K562 (cell line): ENCODE data around the gene CCDC183. TPM values are rescaled to one million over a fixed set of nuclear protein-coding genes. Genes with fewer than 3 reads are reported as not detected.

Experiments
- ATAC-seq: fragments of 200-7000 bp; cut with Tn5 transposase; 3 replicates; pipeline ENCODE4 v1.9.1; 2020; ENCODE audit warnings: moderate library complexity
- BruUV-seq: library from RNA; stranded (reverse); fragments of 400-500 nt; replicated peaks from 2 replicates; lab custom pipeline; 2021; lab: Mats Ljungman, UMichigan
- CTCF ChIA-PET: fragments of 300-600 bp; formaldehyde crosslinking; extraction: SDS; loops from one replicate; lab custom pipeline; 2021; ENCODE audit warnings: low intra/inter-chr PET ratio; lab: Yijun Ruan, JAX
- POLR2A ChIA-PET: fragments of 300-600, 350-650 bp; sonication (Branson Sonifier 250); formaldehyde crosslinking; extraction: SDS; loops from one replicate; lab custom pipeline; 2021; ENCODE audit warnings: antibody characterized with exemption, inconsistent platforms; lab: Yijun Ruan, JAX
- DNase-seq, 4 experiments: peaks; one replicate each; pipeline versions ENCODE4 v3.0.0 to v3.0.0-alpha.2; 2011 to 2018; ENCODE audit warnings: low spot score in 3 of 4, mixed read lengths in 3 of 4; ENCODE audit errors: extremely low read depth in 1 of 4
- FAIRE-seq: peaks from 2 replicates; lab custom pipeline; 2011; peaks lifted over from hg19 to GRCh38; lab: Jason Lieb, UNC
- H2AFZ ChIP-seq: 2 replicates; pipeline ENCODE4 v1.6.0; 2011; ENCODE audit warnings: low read depth, low read length, control low read depth, inconsistent platforms
- H3K27ac ChIP-seq: fragments of 200-600 bp; 3 replicates; pipeline ENCODE4 v1.8.0; 2011; ENCODE audit warnings: low read depth, mild to moderate bottlenecking, control low read depth, inconsistent platforms, low read length, moderate library complexity, mixed read lengths; ENCODE audit errors: extremely low read depth
- H3K27me3 ChIP-seq, 2 experiments: fragments of 300-600 bp in 1 of 2; 2 replicates in 1 of 2; 3 replicates in 1 of 2; pipeline versions ENCODE4 v1.6.0 to v1.8.0; 2011; ENCODE audit warnings: inconsistent platforms in 2 of 2, low read length in 2 of 2, mild to moderate bottlenecking in 1 of 2, mixed read lengths in 1 of 2, moderate library complexity in 1 of 2; ENCODE audit not compliant: control insufficient read depth in 2 of 2, insufficient read depth in 2 of 2
- H3K36me3 ChIP-seq: fragments of 300-600 bp; 3 replicates; pipeline ENCODE4 v1.8.0; 2011; ENCODE audit warnings: mild to moderate bottlenecking, low read length, inconsistent platforms; ENCODE audit not compliant: control insufficient read depth, insufficient read depth
- H3K4me1 ChIP-seq, 2 experiments: fragments of 200-600 bp in 1 of 2; replicated peaks in 1 of 2; 2 replicates in 1 of 2; 3 replicates in 1 of 2; pipeline versions ENCODE4 v1.5.1 to v1.8.0; 2011; ENCODE audit warnings: inconsistent platforms in 2 of 2, low read length in 2 of 2, mild to moderate bottlenecking in 1 of 2, mixed read lengths in 1 of 2, moderate library complexity in 1 of 2; ENCODE audit not compliant: control insufficient read depth in 2 of 2, insufficient read depth in 2 of 2
- H3K4me2 ChIP-seq: 2 replicates; pipeline ENCODE4 v1.6.1; 2011; ENCODE audit warnings: low read length, control low read depth, inconsistent platforms, mixed read lengths; ENCODE audit not compliant: insufficient read depth
- H3K4me3 ChIP-seq: fragments of 200-600 bp; sonication (generic), shearing (Covaris generic); 2 replicates; pipeline ENCODE4 v1.5.1; 2016; ENCODE audit warnings: control low read depth, inconsistent platforms
- H3K79me2 ChIP-seq: fragments of 200-600 bp; 3 replicates; pipeline ENCODE4 v1.8.0; 2011; ENCODE audit warnings: low read length, inconsistent platforms; ENCODE audit not compliant: control insufficient read depth, insufficient read depth
- H3K9ac ChIP-seq, 2 experiments: 2 replicates each; pipeline versions ENCODE4 v1.6.0 to v1.6.1; 2011; ENCODE audit warnings: low read depth in 2 of 2, low read length in 2 of 2, control low read depth in 1 of 2, inconsistent platforms in 1 of 2, mild to moderate bottlenecking in 1 of 2, mixed read lengths in 1 of 2; ENCODE audit not compliant: insufficient read depth in 1 of 2
- H3K9me1 ChIP-seq: one replicate; pipeline ENCODE4 v1.6.0; 2011; ENCODE audit warnings: inconsistent platforms, mild to moderate bottlenecking, low read length, moderate library complexity; ENCODE audit not compliant: control insufficient read depth, insufficient read depth
- H3K9me3 ChIP-seq: replicated peaks from 2 replicates; pipeline ENCODE4 v1.5.1; 2011; ENCODE audit warnings: low read depth, low read length, inconsistent platforms; ENCODE audit not compliant: control insufficient read depth, insufficient read depth
- H4K20me1 ChIP-seq: replicated peaks from 2 replicates; pipeline ENCODE4 v1.6.1; 2011; ENCODE audit warnings: low read length, inconsistent platforms, mixed read lengths; ENCODE audit not compliant: control insufficient read depth, insufficient read depth
- CBFA2T2 ChIP-seq: fragments of 450-650 bp; conservative IDR thresholded peaks from 2 replicates; pipeline ENCODE4 v1.6.1; 2017; ENCODE audit warnings: mild to moderate bottlenecking
- CHCHD3 ChIP-seq: fragments of 250-450 bp; sonication (Bioruptor Pico); IDR thresholded peaks from 2 replicates; pipeline ENCODE4 v2.1.2; 2022; ENCODE audit warnings: mild to moderate bottlenecking
- FIP1L1 ChIP-seq: fragments of 200-400 bp; formaldehyde crosslinking; IDR thresholded peaks from 2 replicates; pipeline ENCODE4 v1.6.1; 2018; ENCODE audit warnings: mild to moderate bottlenecking, low read depth, low read length; ENCODE audit not compliant: poor library complexity, severe bottlenecking
- MYC ChIP-seq, 2 experiments: fragments of 250-450 bp in 1 of 2; sonication (Bioruptor Pico) in 1 of 2; IDR thresholded peaks; 2 replicates each; pipeline versions ENCODE4 v1.5.1 to v1.6.1; 2012 to 2021; ENCODE audit warnings: low read depth in 2 of 2, borderline replicate concordance in 1 of 2, improper control_type of control experiment in 1 of 2, low read length in 1 of 2, mild to moderate bottlenecking in 1 of 2, moderate library complexity in 1 of 2
- NR2C2 ChIP-seq, 2 experiments: fragments of 200-800 bp in 1 of 2; sonication (Bioruptor generic) in 1 of 2; sonication (generic) in 1 of 2; formaldehyde crosslinking in 1 of 2; IDR thresholded peaks; 2 replicates each; pipeline versions ENCODE4 v1.6.1 to v1.8.0; 2016 to 2022; ENCODE audit warnings: mild to moderate bottlenecking in 1 of 2, missing compliant biosample characterization in 1 of 2, missing genetic modification characterization in 1 of 2, missing genetic modification reagents in 1 of 2
- WGBS: fragments of 100-300 bp; shearing (Covaris generic); methylation state at CpG from one replicate; pipeline ENCODE4 v1.1.6; 2016; ENCODE audit warnings: low coverage, mixed read lengths; ENCODE audit not compliant: insufficient coverage; ENCODE audit errors: missing lambda C conversion rate; 5-methylcytosine and 5-hydroxymethylcytosine counted together
- in situ Hi-C: fragments of 300-500 bp; cut with MboI; formaldehyde crosslinking; loops from 4 replicates; pipeline ENCODE4 v1.15.0; 2018; ENCODE audit warnings: inconsistent platforms, mixed read lengths
- intact Hi-C: fragments of 100-400 bp; cut with micrococcal nuclease; formaldehyde crosslinking; loops from 2 replicates; pipeline ENCODE4 v1.14.2; 2022
- polyA plus RNA-seq, 8 experiments: library from polyadenylated mRNA; depleted of rRNA in 4 of 8; stranded (reverse) in 5 of 8; unstranded in 3 of 8; fragments of >200 nt; fragmentation: Nextera tagmentation in 2 of 8; fragmentation: Illumina TruSeq in 1 of 8; extraction: Ambion mirVana in 2 of 8; extraction: Trizol in 1 of 8; gene quantifications; 2 replicates each; pipeline versions ENCODE4 v1.2.1 to v1.2.3, GENCODE V29; 2011 to 2014; ENCODE audit warnings: inconsistent platforms in 1 of 8, missing spikeins in 1 of 8
- total RNA-seq, 7 experiments: library from RNA; depleted of rRNA in 6 of 7; stranded (reverse); fragments of >200 nt in 6 of 7; fragmentation: Illumina TruSeq in 2 of 7; extraction: Trizol in 2 of 7; gene quantifications; 2 replicates each; pipeline versions ENCODE4 v1.2.1 to v1.2.3, GENCODE V29; 2011 to 2021; ENCODE audit warnings: low replicate concordance in 1 of 7
- TF ChIP-seq, protein P1 (sequence below): sonication (generic); formaldehyde crosslinking; IDR thresholded peaks from 2 replicates; pipeline ENCODE4 v1.8.1; 2023; ENCODE audit warnings: mild to moderate bottlenecking, missing genetic modification reagents
- TF ChIP-seq, protein P2 (sequence below): sonication (generic); formaldehyde crosslinking; IDR thresholded peaks from 2 replicates; pipeline ENCODE4 v1.8.0; 2022; ENCODE audit warnings: mild to moderate bottlenecking, missing genetic modification reagents

The CCDC183 gene
- total and polyA plus RNA-seq, 9 of the 15 experiments (the other 6 are each of a cell fraction or from before 2014, with no cell fraction given) = 0.21 to 0.60 (median 0.29) TPM; not detected in 4

DNA sequence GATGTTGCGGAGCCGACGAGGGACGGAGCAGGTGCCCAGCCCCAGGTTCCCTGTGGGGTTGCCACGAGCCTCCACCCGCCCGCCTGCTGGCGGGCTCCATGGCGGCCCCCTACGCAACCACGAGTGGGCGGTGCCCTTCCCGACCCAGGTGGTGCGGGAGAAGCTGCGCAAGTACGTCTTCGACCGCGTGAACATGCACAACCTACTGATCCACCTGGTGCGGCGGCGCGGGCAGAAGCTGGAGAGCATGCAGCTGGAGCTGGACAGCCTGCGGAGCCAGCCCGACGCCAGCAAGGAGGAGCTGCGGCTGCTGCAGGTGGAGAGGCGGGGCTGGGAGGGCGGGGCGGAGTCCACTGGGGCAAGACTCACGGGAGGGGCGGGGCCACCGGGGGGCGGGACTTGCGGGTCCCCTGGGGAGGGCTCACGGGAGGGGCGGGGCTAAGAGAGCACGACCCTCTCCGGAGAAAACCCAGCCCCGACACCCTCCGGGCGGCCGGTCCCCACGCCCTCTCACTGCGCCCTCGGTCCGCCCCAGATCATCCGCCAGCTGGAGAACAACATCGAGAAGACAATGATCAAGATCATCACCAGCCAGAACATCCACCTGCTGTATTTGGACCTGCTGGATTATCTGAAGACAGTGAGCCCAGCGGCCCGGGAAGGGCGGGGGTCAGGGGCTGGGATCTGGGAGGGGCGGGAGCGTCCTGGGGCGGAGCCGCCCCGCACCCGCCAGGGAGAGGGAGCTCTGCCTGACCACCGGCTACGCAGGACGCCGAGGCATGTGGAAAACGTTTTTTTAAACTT lies 3.9 kb downstream of the CCDC183 start:
- in situ Hi-C loops (loop anchor here (25.0 kb wide), 1 partner anchor 437 kb away; the partner anchor contains the start of genes CYSRT1, RNF224, SLC34A3 and TUBB4B), intact Hi-C loops (no loop called here)
- Histone ChIP-seq H3K9me3 (no peaks in the 10 kb centered on the region), H3K9ac (peak overlapping the region in 1 of 2 experiments; percentile 86; a peak in 2 of 4 replicates), H4K20me1 (no peaks in the 10 kb centered on the region), H3K4me1 (peaks cover 32 to 72% of the 10 kb centered on the region in 2 experiments; a peak in 4 of 5 replicates), H3K79me2 (no peaks in the 10 kb centered on the region), H3K36me3 (peaks cover under 1% of the 10 kb centered on the region; the same call in 1 of the 3 replicates), H3K4me2 (peak overlapping the region; percentile 78), H3K9me1 (no peaks in the 10 kb centered on the region), H3K4me3 (peak overlapping the region; percentile 39), H2AFZ (peak overlapping the region; percentile 89), H3K27me3 (no peaks in the 10 kb centered on the region), H3K27ac (peak overlapping the region; percentile 45; the same call in 1 of the 3 replicates)
- no TSS peak for BruUV-seq
- peak; percentile 86 for ATAC-seq
- DNase-seq = peak; percentile 95 to 97 (median 96)
- ChIA-PET POLR2A (interaction anchor here (0.7 to 1.1 kb wide), 5 partner anchors 10 to 441 kb away, joined by 3 to 6 read pairs (median 4); partner anchors contain the start of gene TUBB4B), CTCF (interaction anchor here (0.7 kb wide), 1 partner anchor 126 kb away, joined by 3 read pairs; no protein-coding TSS in a partner anchor)
- FAIRE-seq = peak; percentile 60
- 1% methylated on average over 48 of the region's 63 CpGs for WGBS
- TF ChIP-seq NR2C2 (CRISPR knock-in tag; IDR thresholded peaks at IDR 0.05) = no peak
- TF ChIP-seq NR2C2 (tag; IDR thresholded peaks at IDR 0.05) = peak; percentile 48
- TF ChIP-seq, protein P1, sequence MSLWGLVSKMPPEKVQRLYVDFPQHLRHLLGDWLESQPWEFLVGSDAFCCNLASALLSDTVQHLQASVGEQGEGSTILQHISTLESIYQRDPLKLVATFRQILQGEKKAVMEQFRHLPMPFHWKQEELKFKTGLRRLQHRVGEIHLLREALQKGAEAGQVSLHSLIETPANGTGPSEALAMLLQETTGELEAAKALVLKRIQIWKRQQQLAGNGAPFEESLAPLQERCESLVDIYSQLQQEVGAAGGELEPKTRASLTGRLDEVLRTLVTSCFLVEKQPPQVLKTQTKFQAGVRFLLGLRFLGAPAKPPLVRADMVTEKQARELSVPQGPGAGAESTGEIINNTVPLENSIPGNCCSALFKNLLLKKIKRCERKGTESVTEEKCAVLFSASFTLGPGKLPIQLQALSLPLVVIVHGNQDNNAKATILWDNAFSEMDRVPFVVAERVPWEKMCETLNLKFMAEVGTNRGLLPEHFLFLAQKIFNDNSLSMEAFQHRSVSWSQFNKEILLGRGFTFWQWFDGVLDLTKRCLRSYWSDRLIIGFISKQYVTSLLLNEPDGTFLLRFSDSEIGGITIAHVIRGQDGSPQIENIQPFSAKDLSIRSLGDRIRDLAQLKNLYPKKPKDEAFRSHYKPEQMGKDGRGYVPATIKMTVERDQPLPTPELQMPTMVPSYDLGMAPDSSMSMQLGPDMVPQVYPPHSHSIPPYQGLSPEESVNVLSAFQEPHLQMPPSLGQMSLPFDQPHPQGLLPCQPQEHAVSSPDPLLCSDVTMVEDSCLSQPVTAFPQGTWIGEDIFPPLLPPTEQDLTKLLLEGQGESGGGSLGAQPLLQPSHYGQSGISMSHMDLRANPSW (CRISPR knock-in tag) = no peak
- peak; percentile 66 for TF ChIP-seq FIP1L1
- peak; percentile 34; the same call in 1 of the 2 replicates for TF ChIP-seq MYC (IDR thresholded peaks at IDR 0.05; ENCODE audit: low read depth, low read length)
- no peak for TF ChIP-seq MYC (CRISPR knock-in tag; IDR thresholded peaks at IDR 0.05; ENCODE audit: borderline replicate concordance, low read depth)
- TF ChIP-seq CHCHD3 = no peak
- TF ChIP-seq, protein P2, sequence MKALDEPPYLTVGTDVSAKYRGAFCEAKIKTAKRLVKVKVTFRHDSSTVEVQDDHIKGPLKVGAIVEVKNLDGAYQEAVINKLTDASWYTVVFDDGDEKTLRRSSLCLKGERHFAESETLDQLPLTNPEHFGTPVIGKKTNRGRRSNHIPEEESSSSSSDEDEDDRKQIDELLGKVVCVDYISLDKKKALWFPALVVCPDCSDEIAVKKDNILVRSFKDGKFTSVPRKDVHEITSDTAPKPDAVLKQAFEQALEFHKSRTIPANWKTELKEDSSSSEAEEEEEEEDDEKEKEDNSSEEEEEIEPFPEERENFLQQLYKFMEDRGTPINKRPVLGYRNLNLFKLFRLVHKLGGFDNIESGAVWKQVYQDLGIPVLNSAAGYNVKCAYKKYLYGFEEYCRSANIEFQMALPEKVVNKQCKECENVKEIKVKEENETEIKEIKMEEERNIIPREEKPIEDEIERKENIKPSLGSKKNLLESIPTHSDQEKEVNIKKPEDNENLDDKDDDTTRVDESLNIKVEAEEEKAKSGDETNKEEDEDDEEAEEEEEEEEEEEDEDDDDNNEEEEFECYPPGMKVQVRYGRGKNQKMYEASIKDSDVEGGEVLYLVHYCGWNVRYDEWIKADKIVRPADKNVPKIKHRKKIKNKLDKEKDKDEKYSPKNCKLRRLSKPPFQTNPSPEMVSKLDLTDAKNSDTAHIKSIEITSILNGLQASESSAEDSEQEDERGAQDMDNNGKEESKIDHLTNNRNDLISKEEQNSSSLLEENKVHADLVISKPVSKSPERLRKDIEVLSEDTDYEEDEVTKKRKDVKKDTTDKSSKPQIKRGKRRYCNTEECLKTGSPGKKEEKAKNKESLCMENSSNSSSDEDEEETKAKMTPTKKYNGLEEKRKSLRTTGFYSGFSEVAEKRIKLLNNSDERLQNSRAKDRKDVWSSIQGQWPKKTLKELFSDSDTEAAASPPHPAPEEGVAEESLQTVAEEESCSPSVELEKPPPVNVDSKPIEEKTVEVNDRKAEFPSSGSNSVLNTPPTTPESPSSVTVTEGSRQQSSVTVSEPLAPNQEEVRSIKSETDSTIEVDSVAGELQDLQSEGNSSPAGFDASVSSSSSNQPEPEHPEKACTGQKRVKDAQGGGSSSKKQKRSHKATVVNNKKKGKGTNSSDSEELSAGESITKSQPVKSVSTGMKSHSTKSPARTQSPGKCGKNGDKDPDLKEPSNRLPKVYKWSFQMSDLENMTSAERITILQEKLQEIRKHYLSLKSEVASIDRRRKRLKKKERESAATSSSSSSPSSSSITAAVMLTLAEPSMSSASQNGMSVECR = 0 out of 2 replicates have a peak, but pooled peaks have one; percentile 22
- TF ChIP-seq CBFA2T2 = peak; percentile 35; the same call in 1 of the 2 replicates
